Neutrophil (primary cell): ENCODE measurements around the gene TMTC2.

ENCODE experiments used
- H3K27ac ChIP-seq: fragments of 200-600 bp; sonication (generic); 2 replicates; pipeline ENCODE4 v1.5.1; 2016; ENCODE audit warnings: mild to moderate bottlenecking, moderate library complexity
- H3K27me3 ChIP-seq: fragments of 200-600 bp; sonication (generic); 2 replicates; pipeline ENCODE4 v1.6.0; 2016; ENCODE audit warnings: mild to moderate bottlenecking
- H3K36me3 ChIP-seq: fragments of 200-600 bp; sonication (generic); 2 replicates; pipeline ENCODE4 v1.5.1; 2017
- H3K4me1 ChIP-seq, 2 experiments: fragments of 200-600 bp in 1 of 2; sonication (generic) in 1 of 2; 1 replicate in 1 of 2; 2 replicates in 1 of 2; pipeline versions ENCODE4 v1.5.1 to v1.6.1; 2013 to 2016; ENCODE audit warnings: low read depth in 1 of 2, low read length in 1 of 2, mild to moderate bottlenecking in 1 of 2, moderate library complexity in 1 of 2; ENCODE audit not compliant: control insufficient read depth in 1 of 2, insufficient read depth in 1 of 2
- H3K4me3 ChIP-seq, 2 experiments: fragments of 200-600 bp in 1 of 2; sonication (generic) in 1 of 2; 1 replicate in 1 of 2; 2 replicates in 1 of 2; pipeline ENCODE4 v1.5.1; 2013 to 2016; ENCODE audit warnings: low read depth in 1 of 2, low read length in 1 of 2, mild to moderate bottlenecking in 1 of 2, moderate library complexity in 1 of 2
- H3K9me3 ChIP-seq: fragments of 200-600 bp; sonication (generic); 2 replicates; pipeline ENCODE4 v1.5.1; 2016
- CTCF ChIP-seq: fragments of 200-600 bp; sonication (generic); IDR thresholded peaks from 2 replicates; pipeline ENCODE4 v1.5.1; 2016; ENCODE audit warnings: antibody characterized with exemption

The TMTC2 gene

GRCh38 chr12:83052890-83053541, 366.3 kb downstream of the TMTC2 start:
- H3K4me1 ChIP-seq, result no peaks in the 10 kb centered on the region
- H3K4me3 ChIP-seq, result no peak overlapping the region
- TF ChIP-seq CTCF, result no peak
- no peak overlapping the region for H3K27ac ChIP-seq
- H3K9me3 ChIP-seq, result no peaks in the 10 kb centered on the region
- H3K36me3 ChIP-seq, result no peaks in the 10 kb centered on the region
- H3K27me3 ChIP-seq, result no peaks in the 10 kb centered on the region

- Histone ChIP-seq H3K27me3 (no peaks in the 10 kb centered on the region), H3K9me3 (no peaks in the 10 kb centered on the region), H3K4me3 (no peak overlapping the region), H3K36me3 (no peaks in the 10 kb centered on the region), H3K27ac (no peak overlapping the region), H3K4me1 (no peaks in the 10 kb centered on the region)
- no peak for TF ChIP-seq CTCF
Measured at GRCh38 chr12:83057436-83057835, 370.7 kb downstream of the TMTC2 start.

- H3K36me3 ChIP-seq, result no peaks in the 10 kb centered on the region
- no peaks in the 10 kb centered on the region for H3K4me1 ChIP-seq
- H3K27ac ChIP-seq, result no peak overlapping the region
- no peak overlapping the region for H3K4me3 ChIP-seq
- H3K9me3 ChIP-seq, result no peaks in the 10 kb centered on the region
- TF ChIP-seq CTCF, result no peak
- no peaks in the 10 kb centered on the region for H3K27me3 ChIP-seq
Measured at GRCh38 chr12:83059107-83059506, 372.4 kb downstream of the TMTC2 start.

GRCh38 chr12:83065562-83065961, 378.9 kb downstream of the TMTC2 start:
- Histone ChIP-seq H3K4me1 (no peaks in the 10 kb centered on the region), H3K9me3 (no peaks in the 10 kb centered on the region), H3K27ac (no peak overlapping the region), H3K36me3 (no peaks in the 10 kb centered on the region), H3K27me3 (no peaks in the 10 kb centered on the region), H3K4me3 (no peak overlapping the region)
- TF ChIP-seq CTCF, result no peak

- no peaks in the 10 kb centered on the region for H3K36me3 ChIP-seq
- no peak overlapping the region for H3K27ac ChIP-seq
Measured at GRCh38 chr12:83067981-83068380, 381.3 kb downstream of the TMTC2 start.

More at GRCh38 chr12:83067981-83068380, 381.3 kb downstream of the TMTC2 start:
- Histone ChIP-seq H3K4me3 (no peak overlapping the region), H3K9me3 (no peaks in the 10 kb centered on the region), H3K27me3 (no peaks in the 10 kb centered on the region), H3K4me1 (no peaks in the 10 kb centered on the region)
- TF ChIP-seq CTCF, result no peak
